AG09319 (cell line): ENCODE results near the gene CFAP298.
A peak's percentile ranks its signal among the peaks of the same experiment; 100 is the strongest.
"Not testable (repeated sequence)": the region's sequence is repeated elsewhere in the genome, so short reads cannot be mapped to it uniquely, and the experiment has no call there.

Source experiments
- DNase-seq: peaks from one replicate; pipeline ENCODE4 v3.0.0-alpha.2; 2010; ENCODE audit warnings: low read depth; ENCODE audit errors: extremely low read depth
- TF ChIP-seq, protein P1 (sequence below): IDR thresholded peaks from 2 replicates; pipeline ENCODE4 v1.5.1; 2011; ENCODE audit warnings: low read depth, mild to moderate bottlenecking, inconsistent platforms, low read length, moderate library complexity

CFAP298 gene

GRCh38 chr21:32641710-32642698 is 29.8 kb upstream of the CFAP298 start:
- DNase-seq, result no peak
- TF ChIP-seq, protein P1, sequence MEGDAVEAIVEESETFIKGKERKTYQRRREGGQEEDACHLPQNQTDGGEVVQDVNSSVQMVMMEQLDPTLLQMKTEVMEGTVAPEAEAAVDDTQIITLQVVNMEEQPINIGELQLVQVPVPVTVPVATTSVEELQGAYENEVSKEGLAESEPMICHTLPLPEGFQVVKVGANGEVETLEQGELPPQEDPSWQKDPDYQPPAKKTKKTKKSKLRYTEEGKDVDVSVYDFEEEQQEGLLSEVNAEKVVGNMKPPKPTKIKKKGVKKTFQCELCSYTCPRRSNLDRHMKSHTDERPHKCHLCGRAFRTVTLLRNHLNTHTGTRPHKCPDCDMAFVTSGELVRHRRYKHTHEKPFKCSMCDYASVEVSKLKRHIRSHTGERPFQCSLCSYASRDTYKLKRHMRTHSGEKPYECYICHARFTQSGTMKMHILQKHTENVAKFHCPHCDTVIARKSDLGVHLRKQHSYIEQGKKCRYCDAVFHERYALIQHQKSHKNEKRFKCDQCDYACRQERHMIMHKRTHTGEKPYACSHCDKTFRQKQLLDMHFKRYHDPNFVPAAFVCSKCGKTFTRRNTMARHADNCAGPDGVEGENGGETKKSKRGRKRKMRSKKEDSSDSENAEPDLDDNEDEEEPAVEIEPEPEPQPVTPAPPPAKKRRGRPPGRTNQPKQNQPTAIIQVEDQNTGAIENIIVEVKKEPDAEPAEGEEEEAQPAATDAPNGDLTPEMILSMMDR, result no peak

DNA sequence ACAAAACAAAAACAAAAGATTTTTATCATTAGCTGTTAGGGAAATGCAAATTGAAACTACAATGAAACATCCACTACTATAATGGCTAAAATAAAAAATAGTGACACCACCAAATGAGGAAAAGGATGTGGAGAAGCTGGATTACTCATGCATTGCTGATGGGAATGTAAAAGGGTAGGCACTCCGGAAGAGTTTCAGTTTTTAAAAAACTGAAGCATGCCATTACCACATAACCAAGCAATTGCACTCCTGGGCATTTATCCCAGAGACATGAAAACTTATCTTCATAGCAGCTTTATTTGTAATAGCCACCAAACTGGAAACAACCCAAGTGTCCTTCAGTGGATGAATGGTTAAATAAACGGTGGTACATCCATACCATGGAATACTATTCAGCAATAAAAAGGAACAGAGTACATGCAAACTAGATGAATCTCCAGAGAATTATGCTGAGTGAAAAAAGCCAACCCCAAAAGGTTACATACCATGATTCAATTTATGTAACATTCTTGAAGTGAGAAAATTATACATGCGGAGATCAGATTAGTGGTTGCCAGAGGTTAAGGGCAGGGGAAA is 14.5 kb upstream of the CFAP298 start:
- DNase-seq, result peak; percentile 15
- TF ChIP-seq, protein P1, result no peak

GRCh38 chr21:32618218-32618617 is 6.0 kb upstream of the CFAP298 start:
- not testable (repeated sequence) for DNase-seq

- no peak for DNase-seq
- TF ChIP-seq, protein P1, result no peak
Observed at GRCh38 chr21:32613436-32614043, 1.4 kb upstream of the CFAP298 start.

- TF ChIP-seq, protein P1, result no peak
- no peak for DNase-seq
Observed at GRCh38 chr21:32612999-32613337, 791 bp upstream of the CFAP298 start.

DNA sequence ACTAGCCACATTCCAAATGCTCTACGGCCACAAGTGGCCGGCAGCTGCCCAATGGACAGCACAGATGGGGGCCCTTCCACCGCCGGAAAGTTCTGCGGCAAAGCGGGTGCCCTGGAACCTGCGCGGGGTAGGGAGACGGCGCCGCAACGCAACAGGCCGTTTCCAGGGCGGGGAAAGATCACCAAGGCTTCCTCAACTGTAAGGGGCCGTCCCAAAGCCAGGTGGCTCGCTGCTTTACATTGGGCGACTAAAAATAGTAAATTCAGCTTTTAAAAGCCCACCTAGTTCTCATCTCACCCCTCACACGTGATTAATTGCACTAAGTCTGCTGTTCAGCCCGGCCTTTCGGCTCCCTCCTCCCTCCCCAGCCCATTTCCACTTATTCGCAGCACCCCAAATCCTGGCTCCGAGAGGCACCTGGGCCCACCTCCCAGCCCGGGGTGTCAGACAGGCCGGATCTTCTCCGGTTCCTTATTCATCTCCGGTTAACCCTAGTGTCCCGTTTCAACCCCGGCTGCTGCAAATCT is 643 bp downstream of the CFAP298 start:
- DNase-seq, result no peak

DNA sequence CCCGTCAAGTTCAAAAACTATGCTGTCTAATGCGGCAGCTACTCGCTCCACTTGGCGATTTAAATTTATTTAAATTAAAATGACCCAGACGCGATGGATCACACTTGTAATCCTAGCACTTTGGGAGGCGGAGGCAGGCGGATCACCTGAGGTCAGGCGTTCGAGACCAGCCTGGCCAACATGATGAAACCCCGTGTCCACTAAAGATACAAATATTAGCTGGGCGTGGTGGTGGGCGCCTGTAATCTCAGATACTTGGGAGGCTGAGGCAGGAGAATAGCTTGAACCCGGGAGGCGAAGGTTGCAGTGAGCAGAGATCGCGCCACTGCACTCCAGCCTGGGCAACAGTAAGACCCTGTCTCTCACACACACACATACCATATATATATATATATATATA is 1.2 kb downstream of the CFAP298 start:
- not testable (repeated sequence) for DNase-seq

More for the DNA sequence above, 643 bp downstream of the CFAP298 start:
- TF ChIP-seq, protein P1, result no peak

- TF ChIP-seq, protein P1, result no peak
- no peak for DNase-seq
Observed at GRCh38 chr21:32608851-32609250, 3.3 kb downstream of the CFAP298 start.
